Natural killer cell treated with Interleukin-12 subunit alpha and Interleukin-12 subunit beta and Interleukin-15 and Interleukin-18, amount 100 ng/mL, for 72 hours (primary cell): ENCODE measurements around the gene SPATA33. TPM values are rescaled to one million over a fixed set of nuclear protein-coding genes. Genes with fewer than 3 reads are reported as not detected.
A peak's percentile ranks its signal among the peaks of the same experiment; 100 is the strongest.
"Not testable (repeated sequence)": the region's sequence is repeated elsewhere in the genome, so short reads cannot be mapped to it uniquely, and the experiment has no call there.

Source experiments
- ATAC-seq, 2 donors: fragments of 150-1000 bp; cut with Tn5 transposase in 1 of 2; sonication (Bioruptor Pico), chemical (Tn5 transposase) in 1 of 2; 2 replicates each; pipeline ENCODE4 v1.10.0; 2021
- DNase-seq: peaks from one replicate; pipeline ENCODE4 v3.0.0; 2022; ENCODE audit warnings: low spot score
- H3K27ac Mint-ChIP-seq, 2 donors: 1 replicate in 1 of 2; 2 replicates in 1 of 2; pipeline ENCODE4 v1.8.0; 2022; ENCODE audit warnings: mixed read lengths in 2 of 2, mild to moderate bottlenecking in 1 of 2, moderate library complexity in 1 of 2
- H3K27me3 Mint-ChIP-seq, 2 donors: 1 replicate in 1 of 2; 2 replicates in 1 of 2; pipeline ENCODE4 v1.8.0; 2022; ENCODE audit warnings: mixed read lengths in 2 of 2
- H3K36me3 Mint-ChIP-seq: one replicate; pipeline ENCODE4 v1.8.0; 2022; ENCODE audit warnings: mixed read lengths
- H3K4me1 Mint-ChIP-seq, 2 donors: 1 replicate in 1 of 2; 2 replicates in 1 of 2; pipeline ENCODE4 v1.8.0; 2022; ENCODE audit warnings: low read depth in 2 of 2, mixed read lengths in 2 of 2, mild to moderate bottlenecking in 1 of 2
- H3K4me3 Mint-ChIP-seq: one replicate; pipeline ENCODE4 v1.8.0; 2022; ENCODE audit warnings: mixed read lengths
- H3K9me3 Mint-ChIP-seq: 2 replicates; pipeline ENCODE4 v1.8.0; 2022; ENCODE audit warnings: mixed read lengths
- total RNA-seq, 2 donors: library from RNA; stranded (reverse); gene quantifications; one replicate each; pipeline ENCODE4 v1.2.3, GENCODE V29; 2022

The SPATA33 gene
- total RNA-seq, 2 donors from 2014 or later: 9.3 to 19.1 TPM

DNA sequence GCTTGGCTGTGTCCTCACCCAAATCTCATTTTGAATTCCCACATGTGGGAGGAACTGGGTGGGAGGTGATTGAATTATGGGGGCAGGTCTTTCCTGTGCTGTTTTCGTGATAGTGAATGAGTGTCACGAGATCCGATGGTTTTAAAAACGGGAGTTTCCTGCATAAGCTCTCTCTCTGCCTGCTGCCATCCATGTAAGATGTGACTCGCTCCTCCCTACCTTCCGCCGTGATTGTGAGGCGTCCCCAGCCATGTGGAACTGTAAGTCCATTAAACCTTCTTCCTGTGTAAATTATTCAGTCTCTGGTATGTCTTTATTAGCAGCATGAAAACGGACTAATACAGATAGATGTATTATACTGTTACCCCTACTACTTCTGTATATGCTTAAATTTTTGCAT is 3.6 kb downstream of the SPATA33 start:
- DNase-seq: peak; percentile 16
- H3K9me3 Mint-ChIP-seq: no peaks in the 10 kb centered on the region
- ATAC-seq: no peak
- no peak overlapping the region for H3K27ac Mint-ChIP-seq
- H3K36me3 Mint-ChIP-seq: peaks cover 6% of the 10 kb centered on the region
- no peaks in the 10 kb centered on the region for H3K27me3 Mint-ChIP-seq
- peaks cover 19 to 20% of the 10 kb centered on the region in 2 donors for H3K4me1 Mint-ChIP-seq
- H3K4me3 Mint-ChIP-seq: no peak overlapping the region

DNA sequence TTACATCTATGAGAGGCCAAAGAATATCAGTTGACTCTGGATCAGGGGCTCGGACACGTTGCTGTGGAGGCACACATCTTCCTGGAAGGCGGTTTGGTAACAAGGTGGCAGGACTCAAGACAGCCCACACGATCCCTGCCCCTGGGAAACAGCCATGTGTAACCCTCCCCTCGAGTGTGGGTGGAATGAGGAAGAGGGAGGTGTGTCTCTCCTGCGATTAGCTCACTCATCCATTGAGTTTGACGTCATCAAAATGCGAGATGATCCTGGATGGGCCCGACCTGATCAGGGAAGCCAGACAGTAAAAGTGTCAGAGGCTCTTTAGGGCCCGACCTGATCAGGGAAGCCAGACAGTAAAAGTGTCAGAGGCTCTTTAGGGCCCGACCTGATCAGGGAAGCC is 6.6 kb downstream of the SPATA33 start:
- H3K27ac Mint-ChIP-seq, H3K4me1 Mint-ChIP-seq, H3K4me3 Mint-ChIP-seq, ATAC-seq, H3K9me3 Mint-ChIP-seq, H3K36me3 Mint-ChIP-seq, H3K27me3 Mint-ChIP-seq: not testable (repeated sequence)
- DNase-seq: peak; percentile 15

DNA sequence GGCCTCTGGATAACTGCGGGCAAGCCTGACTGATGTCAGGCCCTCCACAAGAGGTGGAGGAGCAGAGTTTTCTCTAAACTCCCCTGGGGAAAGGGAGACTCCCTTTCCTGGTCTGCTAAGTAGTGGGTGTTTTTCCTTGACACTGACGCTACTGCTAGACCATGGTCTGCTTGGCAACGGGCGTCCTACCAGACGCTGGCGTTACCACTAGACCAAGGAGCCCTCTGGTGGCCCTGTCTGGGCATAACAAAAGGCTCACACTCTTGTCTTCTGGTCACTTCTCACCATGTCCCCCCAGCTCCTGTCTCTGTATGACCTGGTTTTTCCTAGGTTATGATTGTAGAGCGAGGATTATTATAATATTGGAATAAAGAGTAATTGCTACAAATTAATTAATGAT is 9.4 kb downstream of the SPATA33 start:
- DNase-seq: peak; percentile 54
- H3K36me3 Mint-ChIP-seq, H3K4me3 Mint-ChIP-seq, ATAC-seq, H3K4me1 Mint-ChIP-seq, H3K9me3 Mint-ChIP-seq, H3K27me3 Mint-ChIP-seq, H3K27ac Mint-ChIP-seq: not testable (repeated sequence)

DNA sequence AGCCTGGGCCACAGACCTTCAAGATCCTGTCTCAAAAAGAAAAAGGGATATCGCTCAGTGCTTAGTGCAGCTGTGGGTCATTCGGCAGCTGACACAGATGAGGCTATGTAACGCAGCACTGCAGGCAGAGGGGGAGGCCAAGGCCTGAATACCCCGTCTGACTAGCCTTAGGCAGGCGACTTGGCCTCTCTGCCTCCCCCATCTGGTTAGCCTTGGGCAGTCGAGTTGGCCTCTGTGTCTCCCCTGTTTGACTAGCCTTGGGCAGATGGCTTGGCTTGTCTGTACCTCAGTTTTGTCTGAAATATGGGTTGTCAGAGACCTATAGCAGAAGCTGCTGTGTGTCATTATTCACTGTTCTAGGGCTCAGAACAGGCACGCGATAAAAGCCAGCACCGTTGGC is 10.0 kb downstream of the SPATA33 start:
- H3K9me3 Mint-ChIP-seq: no peaks in the 10 kb centered on the region
- peak overlapping the region in 1 of 2 donors; percentile 21 for H3K27ac Mint-ChIP-seq
- no peaks in the 10 kb centered on the region for H3K27me3 Mint-ChIP-seq
- no peak for ATAC-seq
- no peaks in the 10 kb centered on the region for H3K36me3 Mint-ChIP-seq
- H3K4me3 Mint-ChIP-seq: no peak overlapping the region
- H3K4me1 Mint-ChIP-seq: no peaks in the 10 kb centered on the region
- DNase-seq: peak; percentile 47

DNA sequence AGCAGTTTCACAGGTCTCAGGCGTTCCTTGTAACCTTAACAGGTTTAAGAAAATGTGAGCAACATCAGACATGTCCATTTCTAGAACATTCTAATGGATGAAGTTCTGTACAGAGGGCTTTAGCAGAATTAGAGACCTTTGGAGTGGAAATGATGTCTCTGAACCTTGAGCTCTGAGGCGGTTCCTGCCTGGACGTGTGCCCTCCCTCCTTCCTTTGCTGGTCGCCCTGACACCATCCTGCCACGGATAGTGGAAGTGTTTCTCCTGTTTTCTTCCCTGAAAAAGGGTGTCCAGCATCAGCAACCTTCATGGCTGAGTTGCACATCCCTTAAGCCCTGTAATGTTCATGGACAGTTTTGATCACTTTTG is 11.1 kb downstream of the SPATA33 start:
- ATAC-seq: no peak
- no peak overlapping the region for H3K4me3 Mint-ChIP-seq
- H3K4me1 Mint-ChIP-seq: no peaks in the 10 kb centered on the region
- H3K27me3 Mint-ChIP-seq: no peaks in the 10 kb centered on the region
- no peak for DNase-seq
- H3K27ac Mint-ChIP-seq: no peak overlapping the region
- H3K9me3 Mint-ChIP-seq: no peaks in the 10 kb centered on the region
- no peaks in the 10 kb centered on the region for H3K36me3 Mint-ChIP-seq

DNA sequence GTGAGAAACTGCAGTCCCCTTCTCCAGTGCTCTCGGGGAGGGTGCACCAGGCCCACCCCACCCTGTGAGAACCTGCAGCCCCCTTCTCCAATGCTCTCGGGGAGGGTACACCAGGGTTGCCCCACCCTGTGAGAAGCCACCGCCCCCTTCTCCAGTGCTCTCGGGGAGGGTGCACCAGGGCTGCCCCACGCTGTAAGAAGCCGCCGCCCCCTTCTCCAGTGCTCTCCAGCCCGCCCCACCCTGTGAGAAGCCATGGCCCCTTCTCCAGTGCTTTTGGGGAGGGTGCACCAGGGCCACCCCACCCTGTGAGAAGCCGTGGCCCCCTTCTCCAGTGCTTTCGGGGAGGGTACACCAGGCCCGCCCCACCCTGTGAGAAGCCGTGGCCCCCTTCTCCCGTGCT is 12.1 kb downstream of the SPATA33 start:
- DNase-seq: no peak
- no peaks in the 10 kb centered on the region for H3K4me1 Mint-ChIP-seq
- no peaks in the 10 kb centered on the region for H3K36me3 Mint-ChIP-seq
- no peak overlapping the region for H3K4me3 Mint-ChIP-seq
- H3K27ac Mint-ChIP-seq: no peak overlapping the region
- ATAC-seq: no peak
- no peaks in the 10 kb centered on the region for H3K27me3 Mint-ChIP-seq
- H3K9me3 Mint-ChIP-seq: no peaks in the 10 kb centered on the region

DNA sequence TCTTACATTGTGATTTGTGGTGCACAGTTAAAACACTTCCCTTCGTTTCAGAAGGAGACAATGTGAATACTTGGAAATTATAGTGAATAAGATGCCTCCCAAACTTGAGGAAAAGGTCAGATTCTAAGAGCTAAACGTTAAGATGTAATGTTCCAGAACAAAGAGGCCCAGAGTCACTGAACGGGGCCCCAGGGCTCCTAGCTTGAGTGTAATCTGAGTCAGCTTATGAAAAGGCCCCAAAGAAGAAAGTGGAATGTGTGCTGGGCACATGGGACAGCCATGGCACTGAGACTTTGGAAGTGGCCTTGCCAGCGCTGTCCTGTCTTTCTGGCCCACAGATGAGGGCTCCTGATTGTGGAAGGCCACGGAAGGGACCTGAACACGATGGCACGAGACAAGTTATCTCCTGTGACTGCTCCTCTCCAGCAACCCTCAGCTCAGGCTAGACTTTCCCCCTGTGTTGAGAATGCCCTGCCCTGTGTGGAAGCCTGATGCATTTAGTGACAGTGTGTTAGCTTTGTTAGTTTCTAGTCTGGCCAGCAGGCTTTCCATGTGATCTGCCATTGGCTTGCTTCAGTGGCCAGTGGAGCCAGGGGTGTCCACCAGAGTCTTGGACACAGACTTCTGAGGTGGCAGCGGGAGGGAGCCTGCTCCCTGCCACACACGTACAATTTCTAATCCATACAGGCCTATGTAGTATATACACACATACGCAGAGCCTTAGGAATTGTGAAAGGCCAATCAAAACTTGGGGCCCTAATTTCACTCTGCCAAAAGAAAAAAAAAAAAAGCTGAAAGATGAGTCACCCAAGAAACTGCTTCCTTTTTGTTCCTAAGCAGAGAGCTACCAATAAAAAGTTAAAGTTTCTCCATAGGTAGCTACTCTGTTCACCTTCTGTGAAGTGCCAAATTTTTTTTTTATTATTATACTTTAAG is 13.1 kb downstream of the SPATA33 start:
- Mint-ChIP-seq H3K27me3 (no peaks in the 10 kb centered on the region), H3K27ac (no peak overlapping the region), H3K4me3 (no peak overlapping the region), H3K4me1 (no peaks in the 10 kb centered on the region), H3K9me3 (no peaks in the 10 kb centered on the region), H3K36me3 (no peaks in the 10 kb centered on the region)
- DNase-seq (peak; percentile 39), ATAC-seq (no peak)

DNA sequence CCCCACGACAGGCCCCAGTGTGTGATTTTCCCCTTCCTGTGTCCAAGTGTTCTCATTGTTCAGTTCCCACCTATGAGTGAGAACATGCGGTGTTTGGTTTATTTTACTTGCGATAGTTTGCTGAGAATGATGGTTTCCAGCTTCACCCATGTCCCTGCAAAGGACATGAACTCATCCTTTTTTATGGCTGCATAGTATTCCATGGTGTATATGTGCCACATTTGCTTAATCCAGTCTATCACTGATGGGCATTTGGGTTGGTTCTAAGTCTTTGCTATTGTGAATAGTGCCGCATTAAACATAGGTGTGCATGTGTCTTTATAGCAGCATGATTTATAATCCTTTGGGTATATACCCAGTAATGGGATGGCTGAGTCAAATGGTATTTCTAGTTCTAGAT is 13.9 kb downstream of the SPATA33 start:
- H3K36me3 Mint-ChIP-seq, H3K9me3 Mint-ChIP-seq, H3K4me3 Mint-ChIP-seq, ATAC-seq, H3K27ac Mint-ChIP-seq, H3K27me3 Mint-ChIP-seq, H3K4me1 Mint-ChIP-seq: not testable (repeated sequence)
- peak; percentile 8 for DNase-seq

DNA sequence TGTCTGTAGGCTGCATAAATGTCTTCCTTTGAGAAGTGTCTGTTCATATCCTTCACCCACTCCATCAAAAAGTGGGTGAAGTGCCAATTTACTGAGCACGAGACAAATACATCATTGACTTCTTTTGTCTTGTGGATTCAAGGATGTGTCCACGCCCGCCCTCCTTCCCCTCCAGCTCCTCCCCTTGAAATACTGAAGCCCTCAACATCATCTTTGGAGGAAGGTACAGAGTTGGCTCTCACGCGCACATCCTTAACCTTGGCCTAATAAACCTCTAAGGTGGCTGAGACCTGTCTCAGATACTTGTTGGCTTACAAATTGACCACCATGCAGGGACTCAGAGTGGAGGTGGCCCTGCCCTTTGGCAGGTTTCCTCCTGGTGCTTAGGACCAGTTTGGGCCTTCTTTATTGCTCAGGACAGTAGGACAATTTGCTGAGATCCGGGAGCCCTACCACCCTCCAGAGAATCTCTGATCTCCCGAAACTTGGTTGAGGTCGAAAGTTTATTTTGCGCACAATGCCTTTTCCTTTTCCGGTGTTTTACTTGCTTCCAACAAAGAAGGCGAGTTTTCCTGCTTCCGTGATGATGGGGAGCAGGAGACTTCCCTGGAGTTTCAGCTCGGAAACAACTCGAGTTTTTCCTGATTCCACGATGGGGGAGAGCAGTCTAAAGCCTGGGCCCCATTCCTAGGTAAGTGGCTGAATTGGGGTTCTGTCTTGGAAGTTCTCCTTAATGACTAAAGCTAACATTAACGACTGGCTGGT is 14.7 kb downstream of the SPATA33 start:
- Mint-ChIP-seq H3K27me3 (no peaks in the 10 kb centered on the region), H3K27ac (no peak overlapping the region), H3K4me3 (no peak overlapping the region), H3K4me1 (no peaks in the 10 kb centered on the region), H3K9me3 (no peaks in the 10 kb centered on the region), H3K36me3 (no peaks in the 10 kb centered on the region)
- DNase-seq: peak; percentile 8
- ATAC-seq: no peak

DNA sequence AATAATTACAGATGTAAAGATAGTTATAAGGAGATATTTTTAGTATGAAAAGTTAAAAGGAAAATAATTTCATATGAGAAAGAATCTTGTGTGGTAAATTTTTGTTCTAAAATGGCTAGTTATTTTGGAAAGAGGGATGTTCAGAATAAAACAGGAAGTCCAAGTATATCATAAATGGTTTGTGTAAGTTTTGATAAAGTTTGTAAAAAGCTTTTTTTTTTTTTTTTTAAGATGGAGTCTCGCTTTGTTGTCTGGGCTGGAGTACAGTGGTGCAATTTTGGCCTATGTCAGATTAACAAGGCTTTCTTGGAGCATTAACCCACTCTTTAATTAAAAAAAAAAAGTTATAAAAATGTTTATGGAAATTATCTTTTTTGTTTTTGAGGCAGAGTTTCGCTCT is 20.6 kb downstream of the SPATA33 start:
- Mint-ChIP-seq H3K4me1 (no peaks in the 10 kb centered on the region), H3K4me3 (no peak overlapping the region), H3K27ac (no peak overlapping the region), H3K9me3 (no peaks in the 10 kb centered on the region), H3K36me3 (no peaks in the 10 kb centered on the region), H3K27me3 (no peaks in the 10 kb centered on the region)
- ATAC-seq (no peak), DNase-seq (no peak)

DNA sequence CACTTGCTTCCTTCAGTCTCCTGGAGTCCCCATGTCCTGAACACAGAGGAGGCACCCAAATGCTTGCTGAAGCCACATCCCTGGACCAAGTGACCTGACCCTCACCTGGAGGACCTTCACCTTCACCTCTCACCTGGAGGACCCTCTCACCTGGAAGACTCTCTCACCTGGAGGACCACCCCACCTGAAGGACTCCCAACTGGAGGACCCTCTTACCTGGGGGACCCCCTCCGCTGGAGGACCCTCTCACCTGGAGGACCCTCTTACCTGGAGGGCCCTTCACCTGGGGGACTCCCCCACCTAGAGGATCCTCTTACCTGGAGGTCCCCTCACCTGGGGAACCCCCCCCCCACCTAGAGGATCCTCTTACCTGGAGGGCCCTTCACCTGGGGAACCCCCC is 28.3 kb downstream of the SPATA33 start:
- Mint-ChIP-seq H3K4me1 (peaks cover 10 to 12% of the 10 kb centered on the region in 2 donors), H3K27ac (peak overlapping the region in 1 of 2 donors; percentile 83), H3K4me3 (peak overlapping the region; percentile 51), H3K36me3 (no peaks in the 10 kb centered on the region), H3K9me3 (no peaks in the 10 kb centered on the region), H3K27me3 (no peaks in the 10 kb centered on the region)
- ATAC-seq: no peak
- DNase-seq: no peak

DNA sequence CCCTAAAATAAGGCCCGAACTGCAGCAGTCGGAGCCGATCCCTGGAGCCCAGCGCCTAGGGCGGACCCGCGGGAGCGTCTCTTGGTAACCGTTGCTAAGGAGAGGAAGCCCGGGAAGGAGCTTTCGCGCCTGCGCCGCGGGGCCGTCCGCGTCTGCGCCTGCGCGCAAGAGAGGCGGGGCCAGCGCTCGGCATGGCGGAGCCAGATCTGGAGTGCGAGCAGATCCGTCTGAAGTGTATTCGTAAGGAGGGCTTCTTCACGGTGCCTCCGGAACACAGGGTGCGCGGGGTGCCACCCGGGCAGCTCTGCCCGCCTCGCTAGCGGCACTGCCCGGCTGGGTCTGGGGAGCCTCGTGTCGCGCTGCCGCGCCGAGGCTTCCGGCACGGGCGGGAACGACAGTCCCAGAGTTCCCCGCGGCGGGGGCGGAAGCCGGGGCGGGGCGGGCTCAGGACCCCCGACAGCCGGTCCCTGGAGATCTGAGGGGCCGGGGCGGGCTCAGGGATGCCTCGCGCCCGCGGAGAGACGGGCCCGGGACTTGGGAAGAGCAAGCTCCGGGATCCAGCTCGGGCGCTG is 29.0 kb downstream of the SPATA33 start, which contains the start of gene CDK10:
Gene CDK10, plus strand, starts transcription at position 170 of the 572 bp plus-strand sequence. Its CDS starts 22 bp downstream, at position 192.
- H3K36me3 Mint-ChIP-seq: no peaks in the 10 kb centered on the region
- DNase-seq (peak; percentile 91), ATAC-seq (peak; percentile 95)
- no peaks in the 10 kb centered on the region for H3K27me3 Mint-ChIP-seq
- H3K27ac Mint-ChIP-seq: peak within 1 kb of the TSS; percentile 83 to 88
- peaks cover 10 to 12% of the 10 kb centered on the region in 2 donors for H3K4me1 Mint-ChIP-seq
- H3K9me3 Mint-ChIP-seq: no peaks in the 10 kb centered on the region
- peak within 1 kb of the TSS; percentile 87 for H3K4me3 Mint-ChIP-seq

DNA sequence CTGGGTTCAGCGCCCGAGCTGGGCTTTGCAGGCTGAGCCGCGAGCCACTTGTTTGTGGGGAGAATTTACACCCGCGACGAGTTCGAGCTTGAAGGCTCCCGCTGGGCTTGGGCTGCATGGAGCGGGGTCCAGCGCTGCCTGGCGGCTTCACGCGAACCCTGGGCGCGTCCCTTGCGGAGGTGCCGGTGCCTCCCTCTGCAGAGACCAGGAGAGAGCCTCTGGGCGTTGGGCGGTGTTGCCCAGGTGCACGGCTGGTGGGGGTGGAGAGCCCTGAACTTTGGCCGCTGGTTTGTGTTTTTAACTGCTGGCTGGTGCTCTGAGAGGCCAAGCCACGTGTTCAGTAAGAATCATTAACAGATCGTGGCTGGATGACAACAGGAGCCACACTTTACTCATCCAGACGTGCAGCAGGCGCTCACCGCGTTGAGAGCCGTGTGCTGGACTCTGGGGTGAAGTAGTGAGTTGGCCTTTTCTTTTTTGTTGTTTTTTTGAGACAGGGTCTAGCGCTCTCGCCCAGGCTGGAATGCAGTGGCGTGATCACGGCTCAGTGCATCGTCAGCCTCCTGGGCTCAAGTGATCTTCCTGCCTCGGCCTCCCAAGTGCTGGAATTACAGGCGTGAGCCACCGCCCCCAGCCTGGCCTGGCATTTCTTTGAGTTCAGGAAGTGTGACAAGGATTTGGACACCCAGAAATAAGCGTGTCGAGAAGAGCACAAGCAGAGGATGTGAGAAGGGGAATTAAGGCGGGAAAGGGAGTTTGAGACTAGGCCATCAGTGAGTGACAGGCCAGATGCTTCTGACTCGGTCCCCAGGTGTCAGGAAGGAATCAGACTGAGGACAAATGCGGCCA is 29.7 kb downstream of the SPATA33 start:
- DNase-seq: peak; percentile 1
- Mint-ChIP-seq H3K4me3 (peak overlapping the region; percentile 87), H3K27ac (peak overlapping the region; percentile 83 to 84), H3K36me3 (no peaks in the 10 kb centered on the region), H3K4me1 (peaks cover 10 to 12% of the 10 kb centered on the region in 2 donors), H3K9me3 (no peaks in the 10 kb centered on the region), H3K27me3 (no peaks in the 10 kb centered on the region)
- peak; percentile 20 to 37 for ATAC-seq
